Astrocyte of the spinal cord (primary cell): ENCODE data around the gene FGF3.
"Not testable (repeated sequence)": the region's sequence is repeated elsewhere in the genome, so short reads cannot be mapped to it uniquely, and the experiment has no call there.

Experiments
- DNase-seq: peaks from one replicate; pipeline ENCODE4 v3.0.0; 2011; ENCODE audit warnings: low read depth, low spot score
- H3K4me3 ChIP-seq: 2 replicates; pipeline ENCODE4 v1.5.1; 2011; ENCODE audit warnings: low read depth, mild to moderate bottlenecking, low read length, moderate library complexity
- CTCF ChIP-seq: IDR thresholded peaks from 2 replicates; pipeline ENCODE4 v1.5.1; 2012; ENCODE audit warnings: low read depth, mild to moderate bottlenecking, low read length, inconsistent platforms
- in situ Hi-C: cut with HindIII; loops from 2 replicates; pipeline ENCODE4 v1.10.0; 2017; ENCODE audit warnings: low sequenced_read_pairs

FGF3 gene

GRCh38 chr11:69775163-69775755 is 44.0 kb downstream of the FGF3 start, which contains the start of gene FGF4:
Gene FGF4, minus strand, starts transcription at chr11:69775341. Its CDS starts 257 bp downstream, at chr11:69775084.
- no peak within 1 kb of the TSS for H3K4me3 ChIP-seq
- no peak for DNase-seq
- no peak for TF ChIP-seq CTCF
- in situ Hi-C loops, result no loop called here

- in situ Hi-C loops, result no loop called here
- no peak for DNase-seq
- no peak overlapping the region for H3K4me3 ChIP-seq
- no peak for TF ChIP-seq CTCF
Measured at GRCh38 chr11:69774354-69775162, 44.7 kb downstream of the FGF3 start.

GRCh38 chr11:69773626-69774353 is 45.4 kb downstream of the FGF3 start:
- TF ChIP-seq CTCF, result no peak
- DNase-seq, result no peak
- in situ Hi-C loops, result no loop called here
- H3K4me3 ChIP-seq, result no peak overlapping the region

GRCh38 chr11:69771466-69771865 is 47.8 kb downstream of the FGF3 start:
- no peak overlapping the region for H3K4me3 ChIP-seq
- no peak for TF ChIP-seq CTCF
- in situ Hi-C loops, result no loop called here
- DNase-seq, result no peak

GRCh38 chr11:69770540-69770939 is 48.7 kb downstream of the FGF3 start:
- in situ Hi-C loops, result no loop called here
- DNase-seq, result no peak
- H3K4me3 ChIP-seq, result no peak overlapping the region
- no peak for TF ChIP-seq CTCF

GRCh38 chr11:69765498-69765995 is 53.7 kb downstream of the FGF3 start:
- no peak for DNase-seq
- in situ Hi-C loops, result no loop called here
- no peak for TF ChIP-seq CTCF
- no peak overlapping the region for H3K4me3 ChIP-seq

GRCh38 chr11:69764918-69765317 is 54.3 kb downstream of the FGF3 start:
- H3K4me3 ChIP-seq, in situ Hi-C loops, DNase-seq: not testable (repeated sequence)
